Psoas muscle (tissue), 8 donors: Measurements from ENCODE around the gene VWF. TPM values are rescaled to one million over a fixed set of nuclear protein-coding genes. Genes with fewer than 3 reads are reported as not detected.

Experiments used
- ATAC-seq, 4 donors: fragments of 200-7000 bp; cut with Tn5 transposase; one replicate each; pipeline ENCODE4 v1.9.1; 2020; ENCODE audit warnings: moderate library complexity in 3 of 4, mild to moderate bottlenecking in 2 of 4
- DNase-seq, 2 donors: peaks; one replicate each; pipeline ENCODE4 v3.0.0-alpha.2; 2020
- H3K27ac ChIP-seq: fragments of 200-600 bp; one replicate; pipeline ENCODE4 v1.8.0; 2022
- H3K27me3 ChIP-seq, 3 donors: fragments of 200-600 bp in 1 of 3; one replicate each; pipeline versions ENCODE4 v1.6.1 to v1.8.0; 2013 to 2022; ENCODE audit warnings: low read length in 2 of 3, mild to moderate bottlenecking in 2 of 3, moderate library complexity in 1 of 3; ENCODE audit not compliant: insufficient read depth in 3 of 3
- H3K36me3 ChIP-seq, 2 donors: fragments of 200-600 bp in 1 of 2; one replicate each; pipeline versions ENCODE4 v1.6.1 to v1.8.0; 2013 to 2022; ENCODE audit warnings: low read depth in 1 of 2, mild to moderate bottlenecking in 1 of 2, moderate library complexity in 1 of 2; ENCODE audit not compliant: insufficient read depth in 1 of 2
- H3K4me1 ChIP-seq: fragments of 200-600 bp; one replicate; pipeline ENCODE4 v1.8.0; 2022
- H3K4me3 ChIP-seq: fragments of 200-600 bp; one replicate; pipeline ENCODE4 v1.8.0; 2022; ENCODE audit warnings: mild to moderate bottlenecking
- H3K9me3 ChIP-seq: fragments of 200-600 bp; one replicate; pipeline ENCODE4 v1.8.0; 2022
- WGBS, 3 donors: extraction: QIAGEN DNeasy Blood & Tissue Kit; methylation state at CpG; one replicate each; pipeline versions ENCODE4 v1.1.6 to v1.1.7; 2013; 5-methylcytosine and 5-hydroxymethylcytosine counted together
- intact Hi-C, 2 donors: fragments of 100-400 bp; cut with DNase I; formaldehyde crosslinking; loops; one replicate each; pipeline versions ENCODE4 v1.11.0 to v1.14.2; 2022
- polyA plus RNA-seq, 3 donors: library from polyadenylated mRNA; stranded (reverse); fragments of 200-250 nt; gene quantifications; one replicate each; pipeline ENCODE4 v1.2.3, GENCODE V29; 2013
- total RNA-seq, 4 donors: library from RNA; stranded (reverse); fragmentation: NEBNext Ultra II Directional in 2 of 4; extraction: Animal tissue kit (Norgen Biotek cat#: 25700) in 2 of 4; gene quantifications; one replicate each; pipeline versions ENCODE4 v1.2.1 to v1.2.4, GENCODE V29; 2021 to 2023
- TF ChIP-seq, protein P1 (sequence below): fragments of 200-600 bp; IDR thresholded peaks from one replicate; pipeline ENCODE4 v1.8.0; 2022; ENCODE audit warnings: antibody characterized with exemption
- donor health status: healthy with polysubstance abuse.
- donor health status: DM: no; HTN: no; CAD: no; lungs with moderate emphysema.
- donor health status: Bipolar disorder and iron deficiency.
- donor health status: healthy.
- donor health status: DM: yes; HTN: yes; CAD: no.
- donor health status: DM: no; HTN: no; CAD: no.
- donor health status: DM: no; HTN: no; CAD: no.
- donor health status: DM: yes; HTN: yes; CAD: no.

The VWF gene
- total and polyA plus RNA-seq, 7 donors, result 49.6 to 206 (median 122) TPM

DNA sequence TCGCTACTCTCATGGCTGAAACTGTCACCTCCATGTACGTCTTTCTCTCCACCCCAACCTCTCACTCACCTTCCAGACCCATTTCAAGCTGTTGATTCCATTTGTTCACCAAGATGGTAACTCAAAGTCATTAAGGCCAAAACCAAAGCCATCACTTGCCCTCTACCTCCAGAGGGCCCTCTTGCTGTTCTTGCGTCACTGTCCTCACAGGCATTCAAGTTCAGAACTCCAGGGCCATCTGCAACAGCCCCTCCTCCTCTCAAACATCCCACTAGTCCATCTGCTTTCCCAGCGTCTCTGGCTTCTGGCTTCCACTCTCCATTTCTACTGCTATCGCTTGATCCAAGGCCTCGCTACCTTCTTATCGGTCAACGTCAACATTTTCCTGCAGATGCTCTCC, 74.5 kb downstream of the VWF start:
- no peak overlapping the region for H3K27ac ChIP-seq
- H3K4me3 ChIP-seq, result no peak overlapping the region
- no peak for ATAC-seq
- intact Hi-C loops, result no loop called here
- no peaks in the 10 kb centered on the region for H3K4me1 ChIP-seq
- TF ChIP-seq, protein P1, sequence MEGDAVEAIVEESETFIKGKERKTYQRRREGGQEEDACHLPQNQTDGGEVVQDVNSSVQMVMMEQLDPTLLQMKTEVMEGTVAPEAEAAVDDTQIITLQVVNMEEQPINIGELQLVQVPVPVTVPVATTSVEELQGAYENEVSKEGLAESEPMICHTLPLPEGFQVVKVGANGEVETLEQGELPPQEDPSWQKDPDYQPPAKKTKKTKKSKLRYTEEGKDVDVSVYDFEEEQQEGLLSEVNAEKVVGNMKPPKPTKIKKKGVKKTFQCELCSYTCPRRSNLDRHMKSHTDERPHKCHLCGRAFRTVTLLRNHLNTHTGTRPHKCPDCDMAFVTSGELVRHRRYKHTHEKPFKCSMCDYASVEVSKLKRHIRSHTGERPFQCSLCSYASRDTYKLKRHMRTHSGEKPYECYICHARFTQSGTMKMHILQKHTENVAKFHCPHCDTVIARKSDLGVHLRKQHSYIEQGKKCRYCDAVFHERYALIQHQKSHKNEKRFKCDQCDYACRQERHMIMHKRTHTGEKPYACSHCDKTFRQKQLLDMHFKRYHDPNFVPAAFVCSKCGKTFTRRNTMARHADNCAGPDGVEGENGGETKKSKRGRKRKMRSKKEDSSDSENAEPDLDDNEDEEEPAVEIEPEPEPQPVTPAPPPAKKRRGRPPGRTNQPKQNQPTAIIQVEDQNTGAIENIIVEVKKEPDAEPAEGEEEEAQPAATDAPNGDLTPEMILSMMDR, result no peak
- no peak for DNase-seq
- peaks cover 0 to 5% of the 10 kb centered on the region in 2 donors for H3K36me3 ChIP-seq
- no peaks in the 10 kb centered on the region for H3K9me3 ChIP-seq
- peaks cover 0 to 12% (median 0%) of the 10 kb centered on the region in 3 donors for H3K27me3 ChIP-seq
- WGBS, 3 donors, result 84 to 89% (median 89%) methylated on average over 8 of the region's 8 CpGs

- no peak overlapping the region for H3K27ac ChIP-seq
- H3K27me3 ChIP-seq, result peaks cover 0 to 12% (median 0%) of the 10 kb centered on the region in 3 donors
- H3K4me3 ChIP-seq, result no peak overlapping the region
- ATAC-seq (no peak), DNase-seq (no peak)
- no peaks in the 10 kb centered on the region for H3K9me3 ChIP-seq
- intact Hi-C loops, result no loop called here
- TF ChIP-seq, protein P1, result no peak
- peaks cover 0 to 4% of the 10 kb centered on the region in 2 donors for H3K36me3 ChIP-seq
- H3K4me1 ChIP-seq, result no peaks in the 10 kb centered on the region
These were observed 74.9 kb downstream of the VWF start for GRCh38 chr12:6049587-6049986.

DNA sequence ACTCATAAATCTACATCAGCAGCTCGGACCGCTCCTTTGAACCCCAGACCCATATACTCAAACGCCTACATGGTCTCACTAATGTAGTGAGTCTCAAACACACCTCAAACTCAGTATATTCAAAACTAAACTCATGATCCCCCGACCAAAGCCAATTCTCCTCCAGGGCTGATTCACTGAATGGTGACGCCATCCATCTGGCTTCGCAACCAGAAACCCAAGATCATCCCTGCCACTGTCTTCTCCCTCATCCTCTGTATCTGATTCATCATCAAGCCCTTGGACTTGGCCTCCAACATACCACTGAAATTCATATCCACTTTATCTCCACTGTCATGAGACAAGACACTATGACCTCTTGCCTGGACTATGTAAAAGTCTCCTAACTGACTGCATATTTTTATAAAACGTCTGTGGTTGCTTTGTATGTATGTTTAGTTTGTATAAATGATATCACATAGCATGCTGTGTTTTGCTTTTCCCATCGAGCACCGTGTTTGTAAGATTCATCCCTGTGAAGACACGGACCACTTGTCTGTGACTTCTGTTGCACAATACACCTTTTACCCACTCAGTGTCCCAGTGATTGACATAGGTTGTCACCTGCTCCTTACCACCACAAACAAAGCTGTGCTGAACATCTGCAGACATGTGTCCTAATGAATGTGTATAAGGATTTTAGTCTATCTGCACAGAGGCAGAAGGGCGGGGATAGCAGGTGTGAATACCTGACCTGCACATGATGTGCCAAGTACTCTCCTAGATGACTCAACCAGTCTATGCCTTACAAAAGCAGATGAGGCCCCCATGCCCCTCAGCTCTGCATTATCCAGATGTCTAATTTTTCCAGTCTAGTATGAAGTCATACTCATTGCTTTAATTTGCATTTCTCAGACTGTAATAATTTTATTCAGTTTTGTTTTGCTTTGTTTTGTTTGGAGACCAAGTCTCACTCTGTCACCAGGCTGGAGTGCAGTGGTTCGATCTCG, 76.9 kb downstream of the VWF start:
- Histone ChIP-seq H3K4me3 (no peak overlapping the region), H3K36me3 (peaks cover 0 to 8% of the 10 kb centered on the region in 2 donors), H3K4me1 (no peaks in the 10 kb centered on the region), H3K27ac (no peak overlapping the region), H3K9me3 (no peaks in the 10 kb centered on the region), H3K27me3 (peaks cover 0 to 12% (median 0%) of the 10 kb centered on the region in 3 donors)
- DNase-seq (no peak), ATAC-seq (no peak)
- intact Hi-C loops, result no loop called here
- TF ChIP-seq, protein P1, result no peak
- 73 to 88% (median 75%) methylated on average over 13 of the region's 13 CpGs for WGBS, 3 donors

GRCh38 chr12:6046511-6047180, 77.8 kb downstream of the VWF start:
- Histone ChIP-seq H3K4me3 (no peak overlapping the region), H3K27me3 (peaks cover 0 to 12% (median 0%) of the 10 kb centered on the region in 3 donors), H3K36me3 (peaks cover 0 to 8% of the 10 kb centered on the region in 2 donors), H3K9me3 (no peaks in the 10 kb centered on the region), H3K4me1 (no peaks in the 10 kb centered on the region), H3K27ac (no peak overlapping the region)
- TF ChIP-seq, protein P1, result no peak
- intact Hi-C loops, result no loop called here
- 87 to 88% (median 87%) methylated on average over 17 of the region's 17 CpGs for WGBS, 3 donors
- DNase-seq, result no peak
- no peak for ATAC-seq
